Measurements from ENCODE around the gene IL7R.
A peak's percentile ranks its signal among the peaks of the same experiment; 100 is the strongest.

The IL7R gene

DNA sequence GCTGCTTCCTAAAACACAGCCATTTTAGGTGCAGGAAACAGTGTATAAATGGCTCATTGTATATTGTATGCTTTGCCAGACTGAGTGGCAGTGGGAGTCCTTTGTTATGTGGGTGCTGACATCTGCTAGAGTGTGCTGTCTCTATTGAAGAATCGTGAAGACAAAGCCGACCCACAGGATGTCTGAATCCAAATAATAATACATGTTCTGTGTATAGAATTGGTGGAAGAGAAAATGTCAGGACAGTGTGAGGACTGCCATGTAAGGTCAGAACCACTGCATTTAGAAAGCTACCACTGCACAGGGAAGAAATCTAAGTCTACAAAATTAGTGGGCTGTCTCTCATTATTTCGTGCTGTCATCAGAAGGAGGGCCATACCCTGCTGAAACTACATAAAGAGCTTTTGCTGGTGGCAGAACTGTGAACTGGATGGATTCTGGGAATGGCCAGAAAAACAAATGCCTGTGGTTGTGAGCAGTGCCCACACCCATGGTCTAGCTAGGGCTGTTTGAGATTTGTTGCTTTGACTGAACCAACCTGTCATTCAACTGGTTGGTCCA, 2.5 kb downstream of the IL7R start:
- DNase-seq (ENCODE audit: low read depth in 2 of 2): no peak
- no peak overlapping the region for H3K4me3 ChIP-seq (replicated peaks in 1 of 2; ENCODE audit: low read depth in 2 of 2, low read length in 2 of 2)
- TF ChIP-seq, protein P1, sequence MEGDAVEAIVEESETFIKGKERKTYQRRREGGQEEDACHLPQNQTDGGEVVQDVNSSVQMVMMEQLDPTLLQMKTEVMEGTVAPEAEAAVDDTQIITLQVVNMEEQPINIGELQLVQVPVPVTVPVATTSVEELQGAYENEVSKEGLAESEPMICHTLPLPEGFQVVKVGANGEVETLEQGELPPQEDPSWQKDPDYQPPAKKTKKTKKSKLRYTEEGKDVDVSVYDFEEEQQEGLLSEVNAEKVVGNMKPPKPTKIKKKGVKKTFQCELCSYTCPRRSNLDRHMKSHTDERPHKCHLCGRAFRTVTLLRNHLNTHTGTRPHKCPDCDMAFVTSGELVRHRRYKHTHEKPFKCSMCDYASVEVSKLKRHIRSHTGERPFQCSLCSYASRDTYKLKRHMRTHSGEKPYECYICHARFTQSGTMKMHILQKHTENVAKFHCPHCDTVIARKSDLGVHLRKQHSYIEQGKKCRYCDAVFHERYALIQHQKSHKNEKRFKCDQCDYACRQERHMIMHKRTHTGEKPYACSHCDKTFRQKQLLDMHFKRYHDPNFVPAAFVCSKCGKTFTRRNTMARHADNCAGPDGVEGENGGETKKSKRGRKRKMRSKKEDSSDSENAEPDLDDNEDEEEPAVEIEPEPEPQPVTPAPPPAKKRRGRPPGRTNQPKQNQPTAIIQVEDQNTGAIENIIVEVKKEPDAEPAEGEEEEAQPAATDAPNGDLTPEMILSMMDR (IDR thresholded peaks at IDR 0.05; ENCODE audit: low read depth, low read length): no peak

DNA sequence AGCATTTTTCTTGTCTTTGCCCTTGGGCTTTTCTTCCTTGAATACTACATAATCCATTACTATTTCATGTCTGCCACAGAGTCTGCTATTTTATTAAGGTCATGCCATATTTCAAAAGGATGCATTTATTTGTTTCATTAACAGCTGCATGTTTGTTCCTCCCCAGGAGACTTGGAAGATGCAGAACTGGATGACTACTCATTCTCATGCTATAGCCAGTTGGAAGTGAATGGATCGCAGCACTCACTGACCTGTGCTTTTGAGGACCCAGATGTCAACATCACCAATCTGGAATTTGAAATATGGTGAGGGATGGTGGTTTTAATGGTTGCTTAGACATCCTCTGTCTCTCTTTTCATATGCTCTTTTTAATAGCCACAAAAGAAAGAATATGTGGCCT, 4.0 kb downstream of the IL7R start:
- TF ChIP-seq, protein P1 (IDR thresholded peaks at IDR 0.05; ENCODE audit: low read depth, low read length): no peak
- H3K4me3 ChIP-seq (replicated peaks in 1 of 2; ENCODE audit: low read depth in 2 of 2, low read length in 2 of 2): no peak overlapping the region
- DNase-seq (ENCODE audit: low read depth in 2 of 2): peak in 1 of 2 donors; percentile 31

DNA sequence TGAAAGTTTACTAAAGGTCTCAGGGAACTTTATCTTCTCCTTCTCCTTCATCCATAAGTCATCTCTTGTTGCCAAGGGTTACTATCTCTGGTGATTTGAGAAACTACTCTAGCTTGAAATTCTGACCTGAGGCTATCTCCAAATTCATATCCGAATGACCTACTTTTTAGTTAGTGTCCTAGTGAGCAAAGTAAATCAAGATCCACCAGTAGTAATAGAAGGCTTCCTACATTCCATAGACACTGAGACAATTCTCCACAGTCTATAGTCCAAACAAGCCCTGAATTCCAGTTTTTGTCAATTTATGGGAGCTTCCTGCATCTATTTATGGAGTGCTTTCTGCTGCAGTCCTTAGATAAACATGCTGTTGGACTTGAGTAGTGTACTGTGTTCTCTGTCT, 5.0 kb downstream of the IL7R start:
- H3K4me3 ChIP-seq (replicated peaks in 1 of 2; ENCODE audit: low read depth in 2 of 2, low read length in 2 of 2): no peak overlapping the region
- no peak for DNase-seq (ENCODE audit: low read depth in 2 of 2)
- TF ChIP-seq, protein P1 (IDR thresholded peaks at IDR 0.05; ENCODE audit: low read depth, low read length): no peak

DNA sequence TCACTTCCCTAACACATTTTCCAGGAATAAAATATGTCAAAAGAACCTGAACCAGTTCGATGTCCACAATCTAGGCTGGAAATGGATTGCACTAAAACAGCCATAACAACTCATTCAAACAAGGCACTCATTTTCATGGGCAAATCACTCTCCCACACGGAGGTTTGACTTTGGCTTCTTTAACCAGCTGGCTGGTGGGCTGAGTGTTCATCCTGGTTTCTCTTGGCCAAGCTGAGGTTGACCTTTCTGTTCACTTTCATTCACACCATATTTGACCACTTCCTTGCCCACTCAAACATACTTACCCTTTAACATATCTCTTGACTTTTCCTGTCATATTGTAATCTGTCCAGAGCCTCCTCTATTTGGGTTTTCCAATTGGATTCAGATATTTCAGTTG, 5.4 kb downstream of the IL7R start:
- H3K4me3 ChIP-seq (replicated peaks in 1 of 2; ENCODE audit: low read depth in 2 of 2, low read length in 2 of 2): no peak overlapping the region
- DNase-seq (ENCODE audit: low read depth in 2 of 2): no peak
- TF ChIP-seq, protein P1 (IDR thresholded peaks at IDR 0.05; ENCODE audit: low read depth, low read length): no peak

DNA sequence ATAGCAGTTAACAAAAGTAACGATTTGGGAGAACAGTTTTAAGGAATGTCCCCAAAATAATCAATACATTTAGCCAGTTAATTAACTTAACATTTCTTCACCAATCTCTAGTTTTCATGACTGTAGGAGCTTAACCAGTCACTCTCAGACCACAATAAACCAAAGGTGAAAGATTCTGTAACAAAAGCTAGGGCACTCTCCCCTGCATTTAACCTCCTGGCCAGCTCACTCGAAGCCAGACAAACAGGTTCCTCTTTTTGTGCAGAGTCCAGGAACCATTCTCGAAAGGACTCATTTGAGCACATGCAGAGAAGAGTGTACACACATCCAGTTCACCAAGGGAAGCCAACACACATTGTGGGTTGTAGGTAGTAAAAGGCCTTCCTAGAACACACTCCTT, 6.5 kb downstream of the IL7R start:
- no peak overlapping the region for H3K4me3 ChIP-seq (replicated peaks in 1 of 2; ENCODE audit: low read depth in 2 of 2, low read length in 2 of 2)

DNA sequence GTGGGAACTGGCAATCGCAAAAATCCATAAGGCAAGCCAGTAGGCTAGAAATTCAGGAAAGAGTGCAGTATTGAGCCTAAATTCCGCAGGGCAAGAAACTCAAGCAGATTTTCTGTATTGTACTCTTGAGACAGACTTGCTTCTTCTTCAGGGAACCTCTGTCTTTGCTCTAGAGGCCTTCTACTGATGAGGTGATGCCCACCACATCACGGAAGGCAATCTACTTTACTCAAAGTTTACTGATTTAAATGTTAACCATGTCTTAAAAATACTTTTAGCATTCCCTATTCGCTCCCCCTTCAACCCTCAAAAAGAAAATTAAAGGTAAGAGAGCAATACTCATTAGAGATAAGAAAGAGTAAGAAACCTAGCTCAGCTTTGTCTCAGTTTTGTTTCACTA, 11.3 kb downstream of the IL7R start:
- DNase-seq (ENCODE audit: low read depth in 2 of 2): no peak
- TF ChIP-seq, protein P1 (IDR thresholded peaks at IDR 0.05; ENCODE audit: low read depth, low read length): no peak
- H3K4me3 ChIP-seq (replicated peaks in 1 of 2; ENCODE audit: low read depth in 2 of 2, low read length in 2 of 2): no peak overlapping the region

More for the DNA sequence above, 6.5 kb downstream of the IL7R start:
- DNase-seq (ENCODE audit: low read depth in 2 of 2): no peak
- TF ChIP-seq, protein P1 (IDR thresholded peaks at IDR 0.05; ENCODE audit: low read depth, low read length): no peak

DNA sequence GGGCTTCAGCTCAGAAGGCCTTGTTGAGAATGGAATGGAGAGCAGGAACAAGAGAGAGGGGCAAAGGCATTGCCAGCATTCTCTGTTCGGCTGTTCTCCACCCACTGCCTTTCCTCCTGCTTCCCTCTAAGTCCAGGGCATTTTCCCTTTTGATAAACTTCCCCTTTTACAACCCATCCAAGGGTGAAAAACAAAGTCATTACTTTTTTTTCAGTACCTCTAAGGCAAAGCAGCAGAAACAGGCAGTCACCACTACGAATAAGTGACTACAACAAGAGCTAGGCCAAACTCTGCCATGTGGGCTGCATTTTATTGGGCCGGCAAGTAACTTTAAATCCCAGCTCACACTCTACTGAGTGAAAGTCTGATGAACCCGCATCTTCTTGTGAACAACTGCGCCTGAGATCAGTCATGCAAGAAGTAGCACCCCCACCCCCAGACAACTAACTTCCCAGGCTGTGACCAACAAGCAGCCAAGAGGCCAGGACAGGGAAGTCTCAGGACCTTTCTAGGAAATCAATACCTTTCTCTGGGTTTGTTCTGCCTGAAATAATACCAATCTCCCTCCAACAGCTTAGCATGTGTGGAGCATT, 13.1 kb downstream of the IL7R start:
- TF ChIP-seq, protein P1 (IDR thresholded peaks at IDR 0.05; ENCODE audit: low read depth, low read length): no peak
- no peak for DNase-seq (ENCODE audit: low read depth in 2 of 2)
- H3K4me3 ChIP-seq (replicated peaks in 1 of 2; ENCODE audit: low read depth in 2 of 2, low read length in 2 of 2): no peak overlapping the region
